A549 (cell line): ENCODE measurements around the gene UBE2A. TPM values are rescaled to one million over a fixed set of nuclear protein-coding genes. Genes with fewer than 3 reads are reported as not detected.
A peak's percentile ranks its signal among the peaks of the same experiment; 100 is the strongest.

Experiments used
- ATAC-seq, 2 experiments: fragments of 200-7000 bp in 1 of 2; fragments of >200 bp in 1 of 2; cut with Nextera tagmentation in 1 of 2; cut with Tn5 transposase in 1 of 2; 3 replicates each; pipeline versions ENCODE4 v1.8.0 to v1.9.1; 2018 to 2020; ENCODE audit warnings: mild to moderate bottlenecking in 1 of 2, moderate library complexity in 1 of 2
- CTCF ChIA-PET: fragments of 300-600 bp; sonication (Branson Sonifier 250); formaldehyde crosslinking; extraction: SDS; loops from one replicate; lab custom pipeline; 2021; ENCODE audit warnings: antibody characterized with exemption, inconsistent platforms; lab: Yijun Ruan, JAX
- POLR2A ChIA-PET: fragments of 350-600 bp; formaldehyde crosslinking; extraction: SDS; loops from one replicate; lab custom pipeline; 2021; ENCODE audit warnings: antibody characterized with exemption, inconsistent platforms; lab: Yijun Ruan, JAX
- DNase-seq, 2 experiments: peaks; one replicate each; pipeline versions ENCODE4 v3.0.0 to v3.0.0-alpha.2; 2011 to 2016; ENCODE audit warnings: low read depth in 1 of 2, low spot score in 1 of 2
- FAIRE-seq: peaks from 2 replicates; lab custom pipeline; 2011; peaks lifted over from hg19 to GRCh38; lab: Jason Lieb, UNC
- H3K27ac ChIP-seq, 2 experiments: fragments of >200 bp; sonication (Bioruptor Twin); formaldehyde crosslinking; 3 replicates each; pipeline ENCODE4 v1.5.1; 2016 to 2017
- H3K4me1 ChIP-seq: fragments of >200 bp; sonication (Bioruptor Twin); formaldehyde crosslinking; 3 replicates; pipeline ENCODE4 v1.6.1; 2016
- H3K4me2 ChIP-seq: fragments of >200 bp; sonication (Bioruptor Twin); formaldehyde crosslinking; 3 replicates; pipeline ENCODE4 v1.6.1; 2016
- H3K4me3 ChIP-seq: fragments of >200 bp; sonication (Bioruptor Twin); formaldehyde crosslinking; 3 replicates; pipeline ENCODE4 v1.5.1; 2016
- H3K9me3 ChIP-seq: fragments of >200 bp; sonication (Bioruptor Twin); formaldehyde crosslinking; 3 replicates; pipeline ENCODE4 v1.6.1; 2016
- CHD4 ChIP-seq: fragments of 200-600 bp; sonication (generic); IDR thresholded peaks from 2 replicates; pipeline ENCODE4 v1.6.1; 2016; ENCODE audit warnings: antibody characterized with exemption, mild to moderate bottlenecking, borderline replicate concordance
- EHMT2 ChIP-seq: fragments of 200-600 bp; sonication (generic); IDR thresholded peaks from 2 replicates; pipeline ENCODE4 v1.6.1; 2016; ENCODE audit warnings: antibody characterized with exemption, low read depth, mild to moderate bottlenecking, moderate library complexity
- EP300 ChIP-seq, 2 experiments: fragments of >200 bp; sonication (Bioruptor Twin); formaldehyde crosslinking; IDR thresholded peaks; 2 replicates in 1 of 2; 3 replicates in 1 of 2; pipeline ENCODE4 v1.6.1; 2016 to 2017
- ESRRA ChIP-seq: fragments of 150-350 bp; IDR thresholded peaks from 2 replicates; pipeline ENCODE4 v1.6.1; 2014; ENCODE audit warnings: mild to moderate bottlenecking, low read length, borderline replicate concordance
- FOSL2 ChIP-seq, 2 experiments: fragments of 450-650 bp in 1 of 2; fragments of >200 bp in 1 of 2; sonication (Bioruptor Twin) in 1 of 2; formaldehyde crosslinking; IDR thresholded peaks; 2 replicates each; pipeline versions ENCODE4 v1.5.0 to v1.6.1; 2016 to 2020; ENCODE audit warnings: mild to moderate bottlenecking in 1 of 2, moderate library complexity in 1 of 2
- FOXS1 ChIP-seq: fragments of 250-450 bp; sonication (Bioruptor Pico); IDR thresholded peaks from 2 replicates; pipeline ENCODE4 v1.5.0; 2020; ENCODE audit warnings: mild to moderate bottlenecking, moderate library complexity
- GATA3 ChIP-seq: IDR thresholded peaks from 2 replicates; pipeline ENCODE4 v1.6.1; 2012; ENCODE audit warnings: borderline replicate concordance
- HDAC2 ChIP-seq: fragments of 200-600 bp; sonication (generic); IDR thresholded peaks from 2 replicates; pipeline ENCODE4 v1.6.1; 2016
- HEYL ChIP-seq: fragments of 250-450 bp; sonication (Bioruptor Pico); IDR thresholded peaks from 2 replicates; pipeline ENCODE4 v1.8.0; 2021; ENCODE audit warnings: mild to moderate bottlenecking, moderate library complexity
- HOXA7 ChIP-seq: fragments of 250-450 bp; sonication (Bioruptor Pico); IDR thresholded peaks from 2 replicates; pipeline ENCODE4 v1.5.0; 2020; ENCODE audit warnings: mild to moderate bottlenecking, moderate library complexity
- HOXB13 ChIP-seq: fragments of 250-450 bp; sonication (Bioruptor Pico); IDR thresholded peaks from 2 replicates; pipeline ENCODE4 v1.5.0; 2020; ENCODE audit warnings: low read depth, mild to moderate bottlenecking, moderate library complexity
- HOXB5 ChIP-seq: fragments of 250-450 bp; sonication (Bioruptor Pico); IDR thresholded peaks from 2 replicates; pipeline ENCODE4 v1.5.0; 2020; ENCODE audit warnings: mild to moderate bottlenecking, moderate library complexity
- JUN ChIP-seq, 2 experiments: fragments of >200 bp; sonication (Bioruptor Twin); formaldehyde crosslinking; IDR thresholded peaks; 2 replicates in 1 of 2; 3 replicates in 1 of 2; pipeline ENCODE4 v1.6.1; 2016 to 2017
- JUNB ChIP-seq: fragments of >200 bp; sonication (Bioruptor Twin); formaldehyde crosslinking; IDR thresholded peaks from 2 replicates; pipeline ENCODE4 v1.6.1; 2016
- KDM1A ChIP-seq: fragments of 200-600 bp; sonication (generic); IDR thresholded peaks from 2 replicates; pipeline ENCODE4 v1.6.1; 2016; ENCODE audit warnings: low read depth, mild to moderate bottlenecking
- KDM5A ChIP-seq: fragments of 200-600 bp; sonication (generic); IDR thresholded peaks from 2 replicates; pipeline ENCODE4 v1.6.1; 2016; ENCODE audit warnings: antibody characterized with exemption, mild to moderate bottlenecking
- MAFK ChIP-seq: fragments of 450-650 bp; IDR thresholded peaks from 2 replicates; pipeline ENCODE4 v1.6.1; 2014; ENCODE audit not compliant: partially characterized antibody
- MAZ ChIP-seq: fragments of 150-350 bp; IDR thresholded peaks from 2 replicates; pipeline ENCODE4 v1.6.1; 2014; ENCODE audit warnings: antibody characterized with exemption, low read depth, low read length, borderline replicate concordance
- NR3C1 ChIP-seq: fragments of >200 bp; sonication (Bioruptor Twin); formaldehyde crosslinking; IDR thresholded peaks from 3 replicates; pipeline ENCODE4 v1.6.1; 2017
- PHF8 ChIP-seq: fragments of 200-600 bp; sonication (generic); IDR thresholded peaks from 2 replicates; pipeline ENCODE4 v1.6.1; 2016; ENCODE audit warnings: low read depth, mild to moderate bottlenecking, antibody characterized with exemption, moderate library complexity, borderline replicate concordance
- POLR2AphosphoS2 ChIP-seq: conservative IDR thresholded peaks from 2 replicates; pipeline ENCODE4 v1.6.1; 2012; ENCODE audit warnings: low read length, improper control_type of control experiment, inconsistent platforms
- RCOR1 ChIP-seq: fragments of 150-350 bp; IDR thresholded peaks from 2 replicates; pipeline ENCODE4 v1.6.1; 2014; ENCODE audit warnings: antibody characterized with exemption, low read length, low read depth
- RNF2 ChIP-seq: fragments of 200-600 bp; sonication (generic); IDR thresholded peaks from 2 replicates; pipeline ENCODE4 v1.6.1; 2016; ENCODE audit warnings: low read depth, mild to moderate bottlenecking, antibody characterized with exemption, moderate library complexity, borderline replicate concordance
- SMC3 ChIP-seq: fragments of >200 bp; sonication (Bioruptor Twin); formaldehyde crosslinking; IDR thresholded peaks from 3 replicates; pipeline ENCODE4 v1.6.1; 2018; ENCODE audit warnings: inconsistent platforms
- SREBF2 ChIP-seq: fragments of 450-650 bp; IDR thresholded peaks from 2 replicates; pipeline ENCODE4 v1.6.1; 2014; ENCODE audit warnings: mild to moderate bottlenecking, moderate library complexity
- TP53 ChIP-seq: fragments of 250-450 bp; sonication (Bioruptor Pico); IDR thresholded peaks from 2 replicates; pipeline ENCODE4 v1.5.0; 2021; ENCODE audit warnings: mild to moderate bottlenecking, moderate library complexity
- ZC3H11A ChIP-seq: fragments of 450-650 bp; IDR thresholded peaks from 2 replicates; pipeline ENCODE4 v1.6.1; 2014; ENCODE audit warnings: antibody characterized with exemption, mild to moderate bottlenecking
- WGBS: methylation state at CpG from one replicate; pipeline ENCODE4 v1.1.6; 2017; ENCODE audit errors: missing lambda C conversion rate; 5-methylcytosine and 5-hydroxymethylcytosine counted together
- polyA minus RNA-seq: library from RNA; depleted of rRNA, polyadenylated mRNA; stranded (reverse); fragments of >200 nt; gene quantifications from 2 replicates; pipeline ENCODE4 v1.2.3, GENCODE V29; 2011; rRNA and poly(A)+ RNA removed
- polyA plus RNA-seq, 4 experiments: library from polyadenylated mRNA; depleted of rRNA in 3 of 4; stranded (reverse); fragments of >200 nt; fragmentation: RNase III in 1 of 4; extraction: RNeasy Plus Mini Kit Qiagen cat#74134 plus additional on column Dnase treatment in 1 of 4; gene quantifications; 2 replicates in 3 of 4; 3 replicates in 1 of 4; pipeline ENCODE4 v1.2.3, GENCODE V29; 2011 to 2017
- TF ChIP-seq, protein P1 (sequence below): fragments of 250-450 bp; sonication (Bioruptor Pico); IDR thresholded peaks from 2 replicates; pipeline ENCODE4 v1.5.0; 2021; ENCODE audit warnings: mild to moderate bottlenecking, moderate library complexity, borderline replicate concordance
- TF ChIP-seq, protein P2 (sequence below): fragments of 150-350 bp; IDR thresholded peaks from 2 replicates; pipeline ENCODE4 v1.6.1; 2014; ENCODE audit warnings: low read depth, mild to moderate bottlenecking, low read length
- TF ChIP-seq, protein P3 (sequence below): fragments of 250-450 bp; sonication (Bioruptor Pico); IDR thresholded peaks from 2 replicates; pipeline ENCODE4 v1.5.0; 2020; ENCODE audit warnings: low read depth, mild to moderate bottlenecking, moderate library complexity
- TF ChIP-seq, protein P4 (sequence below): fragments of >200 bp; sonication (Bioruptor Twin); formaldehyde crosslinking; IDR thresholded peaks from 2 replicates; pipeline ENCODE4 v1.6.1; 2016
- TF ChIP-seq, protein P5 (sequence below): IDR thresholded peaks from 2 replicates; pipeline ENCODE4 v1.6.1; 2012
- TF ChIP-seq, protein P6 (sequence below): IDR thresholded peaks from 2 replicates; pipeline ENCODE4 v1.6.1; 2012
- TF ChIP-seq, protein P7 (sequence below): fragments of 450-650 bp; IDR thresholded peaks from 2 replicates; pipeline ENCODE4 v1.6.1; 2014; ENCODE audit warnings: antibody characterized with exemption

Gene UBE2A
- polyA plus RNA-seq (2011; rRNA removed): 109 and 113 TPM in 2 replicates
- 60.6 and 82.3 TPM in 2 replicates for polyA plus RNA-seq (2012; cell fraction: cytosol; rRNA removed)
- 43.8 and 58.3 TPM in 2 replicates for polyA plus RNA-seq (2012; cell fraction: nucleus; rRNA removed)
- 129 to 136 TPM (median 131 TPM) in 3 replicates for polyA plus RNA-seq (2017; fragmentation: RNase III; extraction: RNeasy Plus Mini Kit Qiagen cat#74134 plus additional on column Dnase treatment)
- polyA minus RNA-seq: 24.8 and 31.3 TPM in 2 replicates

DNA sequence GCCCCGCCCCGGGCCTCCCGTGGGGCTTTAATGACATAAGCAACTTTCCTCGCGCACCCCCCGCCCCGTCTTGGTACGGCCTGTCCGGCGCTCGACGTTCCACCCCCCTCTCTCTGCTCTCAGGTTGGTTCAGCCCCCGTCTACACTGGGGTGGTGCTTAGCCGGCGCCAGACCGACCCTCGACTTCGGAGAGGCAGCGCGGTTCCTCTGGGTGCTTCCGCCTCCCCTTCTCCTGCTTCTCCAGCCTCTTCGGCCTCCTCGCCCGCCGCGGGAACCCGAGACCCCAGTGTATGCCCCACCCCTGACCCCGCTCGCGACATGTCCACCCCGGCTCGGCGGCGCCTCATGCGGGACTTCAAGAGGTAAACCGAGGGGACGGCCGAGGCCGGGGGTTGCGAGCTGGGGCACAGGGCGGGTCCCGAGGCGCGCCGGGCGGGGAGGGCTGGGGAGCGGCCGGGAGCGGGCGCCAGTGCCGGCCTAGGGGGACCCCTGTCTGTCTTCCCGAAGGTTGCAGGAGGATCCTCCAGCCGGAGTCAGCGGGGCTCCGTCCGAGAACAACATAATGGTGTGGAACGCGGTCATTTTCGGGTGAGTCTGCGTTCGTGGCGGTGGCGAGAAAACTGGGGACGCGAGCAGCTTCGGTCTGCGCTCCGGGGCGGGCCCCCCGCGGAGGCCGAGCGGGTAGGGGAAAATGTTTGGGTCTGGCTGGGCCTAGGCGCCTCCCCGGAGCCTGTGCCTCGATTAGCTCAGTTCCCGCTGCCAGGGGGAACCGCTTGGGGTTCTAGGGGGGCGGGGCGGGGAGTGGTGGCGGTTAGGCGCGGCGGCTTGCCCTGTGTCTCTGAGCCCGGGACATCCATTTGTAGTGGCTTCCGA, at the start of gene UBE2A:
Gene UBE2A, plus strand, starts transcription at position 170 of the 873 bp plus-strand sequence. Its CDS starts 149 bp downstream, at position 319.
- POLR2A ChIA-PET: interaction anchor here (0.6 to 2.7 kb wide), 12 partner anchors 8 to 217 kb away, joined by 3 to 17 read pairs (median 4); partner anchors contain the start of genes NKRF, RPL39, SLC25A5 and STEEP1
- 0% methylated on average over 6 of the region's 86 CpGs for WGBS
- H3K9me3 ChIP-seq: no peaks in the 10 kb centered on the region
- CTCF ChIA-PET: interaction anchor here (0.7 to 1.3 kb wide), 11 partner anchors 10 to 62 kb away, joined by 3 to 6 read pairs (median 3); partner anchors contain the start of gene STEEP1
- H3K4me1 ChIP-seq: peaks cover 10% of the 10 kb centered on the region; the same call in 2 of the 3 replicates
- ATAC-seq (peak; percentile 93 to 94), FAIRE-seq (peak; percentile 88), DNase-seq (peak; percentile 85 to 95)
- H3K27ac ChIP-seq: peak within 1 kb of the TSS; percentile 89 to 99
- peak within 1 kb of the TSS; percentile 81 for H3K4me2 ChIP-seq
- H3K4me3 ChIP-seq: peak within 1 kb of the TSS; percentile 88
- TF ChIP-seq HOXA7 (no peak), KDM5A (0 out of 2 replicates have a peak, but pooled peaks have one; percentile 31), CHD4 (no peak), HOXB5 (CRISPR knock-in tag) (no peak), PHF8 (peak; percentile 88; the same call in 1 of the 2 replicates), MAZ (no peak), RNF2 (no peak), EHMT2 (no peak), JUN (IDR thresholded peaks at IDR 0.05) (peak; percentile 64 to 90; a peak in 3 of 5 replicates), NR3C1 (no peak), HEYL (CRISPR knock-in tag) (no peak), FOSL2 (IDR thresholded peaks at IDR 0.05) (no peak), FOSL2 (CRISPR knock-in tag; IDR thresholded peaks at IDR 0.05) (no peak), POLR2AphosphoS2 (no peak), HOXB13 (CRISPR knock-in tag) (no peak), ESRRA (no peak), TP53 (CRISPR knock-in tag) (no peak), ZC3H11A (no peak), SMC3 (no peak), FOXS1 (CRISPR knock-in tag) (no peak), JUNB (no peak), GATA3 (peak; percentile 78), SREBF2 (no peak), HDAC2 (no peak), RCOR1 (no peak), MAFK (peak; percentile 42), KDM1A (no peak), EP300 (IDR thresholded peaks at IDR 0.05) (no peak)
- TF ChIP-seq, protein P1, sequence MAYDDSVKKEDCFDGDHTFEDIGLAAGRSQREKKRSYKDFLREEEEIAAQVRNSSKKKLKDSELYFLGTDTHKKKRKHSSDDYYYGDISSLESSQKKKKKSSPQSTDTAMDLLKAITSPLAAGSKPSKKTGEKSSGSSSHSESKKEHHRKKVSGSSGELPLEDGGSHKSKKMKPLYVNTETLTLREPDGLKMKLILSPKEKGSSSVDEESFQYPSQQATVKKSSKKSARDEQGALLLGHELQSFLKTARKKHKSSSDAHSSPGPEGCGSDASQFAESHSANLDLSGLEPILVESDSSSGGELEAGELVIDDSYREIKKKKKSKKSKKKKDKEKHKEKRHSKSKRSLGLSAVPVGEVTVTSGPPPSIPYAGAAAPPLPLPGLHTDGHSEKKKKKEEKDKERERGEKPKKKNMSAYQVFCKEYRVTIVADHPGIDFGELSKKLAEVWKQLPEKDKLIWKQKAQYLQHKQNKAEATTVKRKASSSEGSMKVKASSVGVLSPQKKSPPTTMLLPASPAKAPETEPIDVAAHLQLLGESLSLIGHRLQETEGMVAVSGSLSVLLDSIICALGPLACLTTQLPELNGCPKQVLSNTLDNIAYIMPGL (CRISPR knock-in tag): no peak
- TF ChIP-seq, protein P2, sequence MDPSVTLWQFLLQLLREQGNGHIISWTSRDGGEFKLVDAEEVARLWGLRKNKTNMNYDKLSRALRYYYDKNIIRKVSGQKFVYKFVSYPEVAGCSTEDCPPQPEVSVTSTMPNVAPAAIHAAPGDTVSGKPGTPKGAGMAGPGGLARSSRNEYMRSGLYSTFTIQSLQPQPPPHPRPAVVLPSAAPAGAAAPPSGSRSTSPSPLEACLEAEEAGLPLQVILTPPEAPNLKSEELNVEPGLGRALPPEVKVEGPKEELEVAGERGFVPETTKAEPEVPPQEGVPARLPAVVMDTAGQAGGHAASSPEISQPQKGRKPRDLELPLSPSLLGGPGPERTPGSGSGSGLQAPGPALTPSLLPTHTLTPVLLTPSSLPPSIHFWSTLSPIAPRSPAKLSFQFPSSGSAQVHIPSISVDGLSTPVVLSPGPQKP: no peak
- TF ChIP-seq, protein P3, sequence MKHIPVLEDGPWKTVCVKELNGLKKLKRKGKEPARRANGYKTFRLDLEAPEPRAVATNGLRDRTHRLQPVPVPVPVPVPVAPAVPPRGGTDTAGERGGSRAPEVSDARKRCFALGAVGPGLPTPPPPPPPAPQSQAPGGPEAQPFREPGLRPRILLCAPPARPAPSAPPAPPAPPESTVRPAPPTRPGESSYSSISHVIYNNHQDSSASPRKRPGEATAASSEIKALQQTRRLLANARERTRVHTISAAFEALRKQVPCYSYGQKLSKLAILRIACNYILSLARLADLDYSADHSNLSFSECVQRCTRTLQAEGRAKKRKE (CRISPR knock-in tag): no peak
- TF ChIP-seq, protein P4, sequence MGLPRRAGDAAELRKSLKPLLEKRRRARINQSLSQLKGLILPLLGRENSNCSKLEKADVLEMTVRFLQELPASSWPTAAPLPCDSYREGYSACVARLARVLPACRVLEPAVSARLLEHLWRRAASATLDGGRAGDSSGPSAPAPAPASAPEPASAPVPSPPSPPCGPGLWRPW: no peak
- TF ChIP-seq, protein P5, sequence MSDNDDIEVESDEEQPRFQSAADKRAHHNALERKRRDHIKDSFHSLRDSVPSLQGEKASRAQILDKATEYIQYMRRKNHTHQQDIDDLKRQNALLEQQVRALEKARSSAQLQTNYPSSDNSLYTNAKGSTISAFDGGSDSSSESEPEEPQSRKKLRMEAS: peak; percentile 78
- TF ChIP-seq, protein P6, sequence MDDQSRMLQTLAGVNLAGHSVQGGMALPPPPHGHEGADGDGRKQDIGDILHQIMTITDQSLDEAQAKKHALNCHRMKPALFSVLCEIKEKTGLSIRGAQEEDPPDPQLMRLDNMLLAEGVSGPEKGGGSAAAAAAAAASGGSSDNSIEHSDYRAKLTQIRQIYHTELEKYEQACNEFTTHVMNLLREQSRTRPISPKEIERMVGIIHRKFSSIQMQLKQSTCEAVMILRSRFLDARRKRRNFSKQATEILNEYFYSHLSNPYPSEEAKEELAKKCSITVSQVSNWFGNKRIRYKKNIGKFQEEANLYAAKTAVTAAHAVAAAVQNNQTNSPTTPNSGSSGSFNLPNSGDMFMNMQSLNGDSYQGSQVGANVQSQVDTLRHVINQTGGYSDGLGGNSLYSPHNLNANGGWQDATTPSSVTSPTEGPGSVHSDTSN: no peak
- TF ChIP-seq, protein P7, sequence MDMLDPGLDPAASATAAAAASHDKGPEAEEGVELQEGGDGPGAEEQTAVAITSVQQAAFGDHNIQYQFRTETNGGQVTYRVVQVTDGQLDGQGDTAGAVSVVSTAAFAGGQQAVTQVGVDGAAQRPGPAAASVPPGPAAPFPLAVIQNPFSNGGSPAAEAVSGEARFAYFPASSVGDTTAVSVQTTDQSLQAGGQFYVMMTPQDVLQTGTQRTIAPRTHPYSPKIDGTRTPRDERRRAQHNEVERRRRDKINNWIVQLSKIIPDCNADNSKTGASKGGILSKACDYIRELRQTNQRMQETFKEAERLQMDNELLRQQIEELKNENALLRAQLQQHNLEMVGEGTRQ: no peak
